Measurements from ENCODE around the gene HYKK.
"Not testable (repeated sequence)": the region's sequence is repeated elsewhere in the genome, so short reads cannot be mapped to it uniquely, and the experiment has no call there.

- TF ChIP-seq CTCF, POLR2A (IDR thresholded peaks at IDR 0.05): not testable (repeated sequence)
Measured at GRCh38 chr15:78539464-78540140, 32.2 kb downstream of the HYKK start.

All from thyroid gland (tissue), 4 donors.